T-helper 1 cell (primary cell): ENCODE measurements around the gene MEIOB.
"Not testable (repeated sequence)": the region's sequence is repeated elsewhere in the genome, so short reads cannot be mapped to it uniquely, and the experiment has no call there.

Source experiments
- DNase-seq, 5 donors: peaks; one replicate each; pipeline ENCODE4 v3.0.0-alpha.2; 2012 to 2020

MEIOB gene

DNA sequence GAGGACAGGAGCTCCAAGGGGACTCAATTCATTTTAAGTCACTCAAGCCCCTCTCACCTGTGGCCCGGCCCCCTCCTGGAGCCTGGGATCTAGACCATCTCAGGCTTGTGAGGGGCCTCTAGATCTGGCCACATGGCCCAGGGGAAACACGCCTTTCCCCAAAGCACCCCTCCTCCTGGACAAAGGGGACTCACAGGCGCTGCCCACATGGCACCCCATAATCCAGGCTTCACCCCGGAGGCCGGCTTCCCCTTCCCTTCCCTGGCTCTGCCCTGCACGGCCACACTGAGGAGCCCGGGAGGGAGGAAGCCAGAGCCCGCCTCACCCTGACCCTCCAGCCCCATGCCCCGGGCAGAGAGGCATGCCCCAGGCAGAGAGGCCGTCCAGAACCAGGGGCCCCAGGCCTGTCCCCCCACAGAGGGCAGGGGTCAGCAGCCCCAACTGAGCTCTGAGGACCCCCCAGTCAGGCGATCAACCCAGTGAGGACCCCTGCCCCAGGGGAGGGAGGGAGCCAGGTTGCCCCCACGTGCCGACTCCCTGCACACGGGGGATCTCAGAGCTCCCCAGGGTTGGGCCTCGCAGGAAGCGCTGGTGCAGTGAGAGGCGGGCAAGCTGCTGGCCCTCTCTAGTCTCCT is 35.4 kb upstream of the MEIOB start:
- DNase-seq = no peak

DNA sequence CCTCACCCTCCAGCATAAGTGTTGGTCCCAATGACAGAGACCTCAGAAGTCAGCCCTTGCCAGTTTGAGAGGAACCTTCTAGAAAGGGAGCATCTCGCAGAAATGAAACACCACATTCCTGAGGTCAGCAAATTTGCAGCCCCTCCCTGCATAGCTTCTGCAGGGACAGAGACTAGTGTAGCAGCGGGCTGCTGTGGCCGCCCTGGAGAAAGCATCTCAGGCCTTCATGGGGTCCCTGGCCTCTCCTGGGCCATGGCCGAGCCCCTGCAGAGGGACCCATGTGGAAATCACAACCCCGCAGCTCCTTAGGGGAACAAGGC is 34.8 kb upstream of the MEIOB start:
- DNase-seq = no peak

DNA sequence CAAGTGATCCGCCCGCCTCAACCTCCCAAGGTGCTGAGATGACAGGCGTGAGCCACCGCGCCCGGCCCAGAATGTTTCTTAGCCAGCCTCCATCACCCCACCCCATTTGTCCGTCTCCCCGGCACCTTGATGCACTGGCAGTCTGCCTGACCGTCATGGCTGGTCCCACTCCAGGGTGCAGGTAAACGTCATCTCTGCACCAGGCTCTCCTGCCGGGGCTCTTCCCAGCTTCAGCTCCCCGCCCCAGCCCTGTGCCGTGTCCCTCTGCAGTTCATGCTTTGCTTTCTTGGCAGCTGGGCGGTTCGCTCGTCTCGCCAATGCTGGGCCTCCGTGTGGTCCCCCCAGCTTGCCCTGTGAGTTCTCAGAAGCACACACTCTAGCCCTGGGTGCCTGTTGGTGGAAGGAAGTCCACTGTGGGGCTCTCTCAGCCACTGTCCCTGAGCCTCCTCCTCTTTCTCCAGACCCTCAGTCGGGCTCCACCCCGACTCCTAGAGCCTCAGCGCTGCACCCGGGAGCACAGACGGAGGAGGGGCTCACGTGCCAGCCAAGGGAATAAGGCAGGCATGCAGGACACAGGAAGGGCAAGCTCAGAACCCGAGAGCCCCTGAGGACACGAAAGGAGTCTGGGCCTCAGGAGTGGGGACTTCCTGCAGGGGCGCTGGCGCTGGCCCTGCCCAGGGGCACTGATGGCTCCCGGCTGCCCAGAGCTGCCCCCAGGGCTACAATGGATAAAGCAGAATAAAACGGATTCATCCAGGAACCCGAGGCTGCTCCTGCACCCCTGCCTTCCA is 34.3 kb upstream of the MEIOB start:
- no peak for DNase-seq

DNA sequence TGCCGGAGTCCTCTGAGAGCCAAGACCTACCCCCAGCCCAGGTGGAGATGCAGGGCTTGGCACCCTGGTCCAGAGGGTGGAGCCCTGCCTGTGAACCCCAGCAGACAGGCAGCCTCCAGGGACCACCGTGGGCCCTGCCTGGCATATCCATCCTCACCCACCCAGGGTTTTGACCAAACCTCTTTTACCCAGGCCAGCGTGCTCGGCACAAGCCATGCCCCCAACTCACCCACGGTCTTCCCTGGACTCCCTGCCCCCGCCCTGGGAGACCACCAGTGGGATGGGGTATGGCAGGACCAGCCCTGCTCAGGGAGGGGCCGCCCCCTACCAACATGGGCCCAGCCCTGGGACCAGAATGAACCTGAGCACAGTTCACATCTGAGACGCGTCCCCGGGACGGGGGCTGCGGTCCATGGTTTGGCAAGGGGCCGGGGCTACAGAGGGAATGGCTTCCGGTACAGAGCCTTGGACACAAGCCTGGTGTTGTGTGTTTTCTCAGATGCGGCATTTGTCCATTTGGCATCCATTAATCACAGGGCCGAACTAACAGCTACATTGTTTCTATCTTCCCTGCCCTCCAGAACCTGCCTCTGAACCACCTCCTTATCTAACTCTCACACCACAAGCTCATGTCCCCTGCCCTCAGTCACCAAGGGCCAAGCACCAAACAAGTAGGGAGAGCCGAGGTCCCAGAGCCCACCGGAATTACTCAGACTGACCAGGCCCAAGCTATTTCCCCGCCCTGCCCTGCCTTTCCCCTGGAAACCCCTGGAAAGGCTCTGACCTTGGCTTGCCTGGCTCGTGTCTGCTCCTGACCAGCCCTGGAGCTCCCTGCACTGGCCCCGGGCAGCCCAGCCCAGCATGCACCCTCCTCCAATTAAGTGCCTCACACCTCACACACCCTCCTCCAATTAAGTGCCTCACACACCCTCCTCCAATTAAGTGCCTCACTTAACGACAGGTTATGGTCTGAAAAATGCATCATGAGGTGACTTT is 32.2 kb upstream of the MEIOB start:
- no peak for DNase-seq

DNA sequence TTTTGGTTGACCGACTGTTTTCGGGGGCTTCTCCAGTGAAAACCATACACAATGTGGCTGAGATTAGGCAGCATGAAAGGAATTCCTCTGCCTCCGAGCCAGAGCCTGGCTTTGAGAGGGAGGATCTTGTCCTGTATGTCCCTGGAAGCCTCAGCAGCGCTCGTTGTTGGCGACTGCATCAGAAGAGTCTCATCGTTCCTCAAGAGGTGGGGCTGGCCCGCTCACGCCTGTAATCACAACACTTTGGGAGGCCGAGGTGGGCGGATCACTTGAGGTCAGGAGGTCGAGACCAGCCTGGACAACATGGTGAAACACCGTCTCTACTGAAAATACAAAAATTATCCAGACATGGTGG is 31.2 kb upstream of the MEIOB start:
- no peak for DNase-seq

DNA sequence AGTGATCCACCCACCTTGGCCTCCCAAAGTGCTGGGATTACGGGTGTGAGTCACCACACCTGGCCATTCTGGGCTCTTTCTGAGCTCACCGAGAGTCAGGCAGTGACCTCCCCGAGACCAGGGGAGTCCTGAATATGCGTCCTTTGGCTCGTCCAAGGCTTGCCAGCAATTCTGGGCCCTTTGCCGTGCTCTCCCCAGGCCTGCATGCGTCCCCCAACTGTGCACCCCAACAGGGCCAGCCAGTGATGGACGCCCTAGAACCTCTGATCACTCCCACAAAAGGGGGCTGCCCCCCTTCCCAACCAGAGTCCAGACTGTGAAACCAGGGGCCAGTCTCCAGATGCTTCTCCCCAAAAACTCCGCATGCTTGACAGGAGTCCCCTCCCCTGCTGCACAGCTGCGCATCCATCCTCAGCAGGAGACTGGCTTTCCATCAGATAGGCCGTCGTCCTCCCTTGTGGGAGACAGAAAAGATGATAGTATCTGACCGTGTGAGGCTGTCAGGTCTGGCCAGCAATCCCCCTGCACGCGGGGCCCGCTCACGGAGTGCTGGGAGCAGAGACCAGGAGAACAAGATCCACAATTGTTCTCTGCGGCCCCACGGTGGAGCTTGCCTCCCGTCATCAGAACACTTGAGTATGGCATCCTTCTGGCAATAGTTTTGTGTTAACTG is 30.7 kb upstream of the MEIOB start:
- no peak for DNase-seq

DNA sequence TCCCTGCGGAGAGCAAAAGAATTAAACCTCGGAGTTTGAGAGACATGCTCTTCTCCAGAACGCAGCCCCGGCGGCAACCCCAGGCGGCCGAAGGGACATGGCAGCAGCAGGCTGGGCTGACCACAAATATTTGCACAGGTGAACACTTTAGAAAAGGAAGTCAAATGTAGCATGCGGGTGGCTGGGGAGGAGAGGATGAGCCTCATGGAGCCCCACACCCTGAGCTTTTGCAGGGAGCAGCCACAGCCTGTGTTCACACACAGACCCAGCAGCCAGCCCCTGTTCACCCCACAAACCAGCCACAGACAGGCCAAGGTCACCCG is 28.4 kb upstream of the MEIOB start:
- DNase-seq = no peak

DNA sequence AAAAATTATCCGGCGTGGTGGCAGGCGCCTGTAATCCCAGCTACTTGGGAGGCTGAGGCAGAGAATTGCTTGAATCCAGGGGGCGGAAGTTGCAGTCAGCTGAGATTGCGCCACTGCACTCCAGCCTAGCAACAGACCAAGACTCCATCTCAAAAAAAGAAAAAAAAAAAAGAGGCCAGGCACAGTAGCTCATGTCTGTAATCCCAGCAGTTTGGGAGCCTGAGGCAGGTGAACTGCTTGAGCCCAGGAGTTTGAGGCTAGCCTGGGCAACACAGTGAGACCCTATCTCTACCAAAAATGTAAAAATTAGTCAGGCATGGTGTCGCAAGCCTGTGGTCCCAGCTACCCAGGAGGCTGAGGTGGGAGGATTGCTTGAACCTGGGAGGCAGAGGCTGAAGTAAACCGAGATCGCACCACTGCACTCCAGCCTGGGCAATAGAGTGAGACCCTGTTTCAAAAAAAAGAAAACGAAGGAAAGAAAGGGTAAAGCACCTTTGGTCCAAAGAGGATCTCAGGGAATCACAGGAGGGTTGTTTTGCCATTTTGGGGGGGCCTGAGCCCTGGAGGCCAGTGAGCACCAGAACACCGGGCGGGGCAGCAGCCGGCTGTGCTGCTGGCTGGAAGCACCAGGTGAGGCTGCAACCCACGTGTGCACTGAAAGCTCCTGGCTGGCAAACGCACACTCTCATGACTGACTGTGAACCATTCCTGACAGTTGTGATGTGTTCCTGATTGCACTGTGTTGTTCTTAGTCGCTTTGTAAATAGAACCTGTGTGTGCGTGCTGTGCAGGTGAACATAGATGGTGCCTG is 27.9 kb upstream of the MEIOB start:
- DNase-seq = no peak

DNA sequence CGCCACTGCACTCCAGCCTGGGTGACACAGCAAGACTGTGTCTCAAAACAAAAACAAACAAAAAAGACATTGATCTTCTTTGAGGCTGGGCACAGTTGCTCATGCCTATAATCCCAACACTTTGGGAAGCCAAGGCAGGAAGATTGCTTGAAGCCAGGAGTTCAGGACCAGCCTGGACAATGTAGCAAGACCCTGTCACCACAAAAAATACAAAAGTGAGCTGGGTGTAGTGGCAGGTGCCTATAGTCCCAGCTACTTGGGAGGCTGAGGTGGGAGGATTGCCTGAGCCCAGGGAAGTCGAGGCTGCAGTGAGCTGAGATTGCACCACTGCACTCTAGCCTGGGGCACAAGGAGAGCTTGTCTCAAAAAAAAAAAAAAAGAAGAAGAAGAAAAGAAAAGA is 25.7 kb upstream of the MEIOB start:
- not testable (repeated sequence) for DNase-seq

DNA sequence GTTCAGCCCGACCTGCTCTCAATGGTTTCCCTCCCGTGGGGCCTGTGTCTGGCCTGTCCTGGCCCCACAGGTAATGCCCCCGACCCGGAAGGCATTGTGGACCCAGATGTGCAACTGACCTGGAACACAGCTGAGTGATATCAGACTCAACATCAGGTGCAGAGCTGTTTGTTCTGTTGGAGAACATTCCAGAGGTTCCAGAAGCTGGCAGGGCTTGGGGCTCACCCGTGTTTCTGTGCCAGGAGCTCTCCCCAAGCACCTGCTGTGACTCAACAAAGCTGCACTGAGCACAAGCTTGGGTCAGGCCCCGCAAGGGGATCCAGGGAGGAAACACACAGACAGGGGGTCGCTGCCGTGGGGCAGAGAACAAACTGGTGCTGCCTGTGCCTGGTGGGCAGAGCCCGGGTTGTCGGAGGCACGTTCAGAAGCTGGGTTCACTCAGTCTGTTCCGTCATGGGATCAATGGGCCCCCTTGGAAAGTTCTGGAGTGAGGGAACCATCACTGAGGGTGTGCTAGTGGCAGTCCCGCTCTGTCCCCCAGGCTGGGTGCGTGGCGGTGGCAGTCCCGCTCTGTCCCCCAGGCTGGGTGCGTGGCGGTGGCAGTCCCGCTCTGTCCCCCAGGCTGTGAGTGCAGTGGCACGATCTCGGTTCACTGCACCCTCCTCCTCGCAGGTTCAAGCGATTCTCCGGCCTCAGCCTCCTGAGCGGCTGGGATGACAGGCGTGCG is 24.1 kb upstream of the MEIOB start:
- no peak for DNase-seq

DNA sequence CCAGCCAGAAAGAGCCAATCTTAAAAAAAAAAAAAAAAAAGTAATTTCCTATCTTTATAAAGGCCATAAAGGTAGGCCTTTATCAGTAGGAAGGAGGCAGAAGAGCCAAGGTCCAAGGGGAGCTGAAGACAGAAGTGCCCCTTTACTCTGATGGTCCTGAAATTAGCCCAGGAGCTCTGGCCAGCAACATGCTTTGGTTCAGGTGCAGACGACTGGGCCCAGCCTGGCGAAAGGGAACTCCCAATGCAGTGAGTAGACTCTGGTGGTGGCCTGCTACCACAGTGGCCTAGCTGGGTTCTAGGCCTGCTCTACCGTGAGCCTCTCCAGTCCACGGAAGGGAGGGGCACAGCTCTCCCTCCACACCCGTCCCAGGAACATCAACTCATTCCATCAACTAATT is 23.1 kb upstream of the MEIOB start:
- no peak for DNase-seq

DNA sequence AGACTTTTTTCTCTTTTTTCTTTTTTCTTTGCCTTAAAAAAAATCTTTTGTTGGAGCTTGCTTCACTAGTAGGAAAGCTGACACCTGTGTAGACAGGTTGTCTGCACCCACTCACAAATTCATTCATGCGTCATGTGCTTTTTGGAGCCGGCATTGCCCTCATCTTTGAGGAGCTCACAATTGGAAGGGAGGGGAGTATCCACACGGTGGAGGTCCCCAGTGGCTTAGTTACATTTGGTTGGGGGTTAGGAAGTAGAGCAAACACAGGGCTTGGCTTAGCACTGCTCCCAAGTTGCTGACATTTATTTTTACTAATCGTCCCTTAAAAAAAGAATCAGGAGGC is 18.7 kb upstream of the MEIOB start:
- DNase-seq = no peak

DNA sequence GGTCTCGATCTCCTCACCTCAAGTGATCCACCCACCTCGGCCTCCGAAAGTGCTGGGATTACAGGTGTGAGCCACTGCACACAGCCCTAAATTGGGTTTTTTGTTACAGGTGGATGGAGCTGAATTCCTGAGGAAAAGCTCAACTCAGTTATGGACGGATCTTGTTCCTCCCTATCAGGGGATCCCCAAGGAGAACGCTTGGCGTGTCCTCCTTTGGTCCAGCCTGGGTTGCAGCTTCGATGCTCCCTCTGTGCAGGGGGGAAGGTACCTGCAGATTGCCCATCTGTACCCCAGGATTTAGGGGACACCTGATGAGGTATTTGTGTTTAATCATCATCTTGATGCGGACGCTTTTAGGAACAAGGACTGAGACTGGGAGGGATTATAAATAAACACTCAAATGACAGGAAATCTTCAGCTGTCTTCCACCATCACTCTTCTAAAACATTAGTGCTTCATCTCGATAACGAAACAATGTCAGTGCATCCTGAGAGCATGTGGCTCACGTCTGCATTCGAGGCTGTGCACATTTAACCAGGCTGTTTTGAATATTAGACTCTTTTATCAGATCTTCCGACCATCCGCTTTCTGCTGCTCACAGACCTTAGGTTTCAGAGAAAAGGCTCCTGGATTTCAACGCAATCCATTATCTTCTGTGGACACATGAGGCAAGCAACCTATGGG is 18.2 kb upstream of the MEIOB start:
- no peak for DNase-seq

DNA sequence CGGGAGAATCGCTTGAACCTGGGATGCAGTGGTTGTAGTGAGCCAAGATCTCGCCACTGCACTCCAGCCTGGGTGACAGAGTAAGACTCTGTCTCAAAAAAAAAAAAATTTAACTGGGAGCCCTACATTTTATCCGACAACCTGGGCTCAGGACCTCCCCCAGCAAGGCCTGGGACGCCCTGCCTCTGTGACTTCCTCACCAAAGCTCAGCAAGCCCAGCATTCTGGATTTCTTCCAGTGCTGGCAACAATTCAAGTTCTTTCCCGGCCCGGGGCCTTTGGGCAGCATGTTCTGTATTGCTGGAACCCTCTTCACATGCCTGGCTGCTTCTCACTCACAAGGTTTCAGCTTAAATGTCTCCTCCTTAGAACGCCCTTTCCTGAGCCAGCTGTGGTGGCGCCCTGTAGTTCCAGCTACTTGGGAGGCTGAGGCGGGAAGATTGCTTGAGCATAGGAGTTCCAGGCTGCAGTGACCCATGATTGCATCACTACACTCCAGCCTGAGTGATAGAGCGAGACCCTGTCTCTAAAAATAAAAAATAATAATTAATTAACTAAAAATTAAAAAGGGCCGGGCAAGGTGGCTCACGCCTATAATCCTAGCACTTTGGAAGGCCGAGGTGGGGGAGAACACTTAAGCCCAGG is 15.9 kb upstream of the MEIOB start:
- no peak for DNase-seq

DNA sequence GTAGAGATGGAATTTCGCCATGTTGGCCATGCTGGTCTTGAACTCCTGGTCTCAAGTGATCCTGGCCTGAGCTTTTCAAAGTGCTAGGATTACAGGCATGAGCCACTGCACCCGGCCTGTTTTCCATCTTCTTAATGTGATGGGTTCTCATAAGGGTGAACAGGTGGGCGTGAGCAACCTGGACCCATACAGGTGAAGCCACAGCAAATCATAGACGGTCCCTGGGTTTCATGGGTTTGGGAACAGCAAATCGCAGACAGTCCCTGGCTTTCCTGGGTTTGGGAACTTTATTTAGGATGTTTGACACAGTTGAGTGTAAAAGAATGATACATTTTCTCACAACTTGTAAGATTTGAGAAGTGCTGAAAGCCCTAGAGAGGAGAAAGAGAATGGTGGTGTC is 12.9 kb upstream of the MEIOB start:
- DNase-seq = no peak

DNA sequence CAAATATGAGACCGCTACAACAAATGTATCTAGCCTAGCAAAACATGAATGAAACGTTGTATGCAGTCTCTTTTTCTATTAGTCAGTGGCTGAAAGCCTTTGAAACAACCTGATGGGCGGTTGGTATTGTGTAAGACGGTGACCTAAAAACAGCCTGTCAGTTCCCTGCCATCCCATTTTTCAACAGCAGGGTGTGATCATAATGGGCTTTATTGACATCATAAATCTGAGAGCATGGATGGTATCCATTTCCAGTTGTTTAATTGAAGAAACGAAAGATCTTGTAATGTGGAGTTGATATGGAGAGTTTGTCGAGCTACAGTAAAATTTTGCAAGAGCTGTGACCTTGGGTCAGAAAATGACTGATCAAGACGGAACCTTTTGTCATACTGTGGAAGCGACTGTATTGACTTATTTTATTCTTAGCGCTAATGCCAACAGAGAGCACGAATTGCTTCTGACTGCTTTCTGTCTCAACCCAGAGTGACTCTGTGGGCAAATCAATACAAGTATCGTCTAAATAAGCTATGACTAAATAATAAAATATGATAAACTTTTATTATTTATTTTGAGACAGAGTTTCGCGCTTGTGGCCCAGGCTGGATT is 12.3 kb upstream of the MEIOB start:
- no peak for DNase-seq

DNA sequence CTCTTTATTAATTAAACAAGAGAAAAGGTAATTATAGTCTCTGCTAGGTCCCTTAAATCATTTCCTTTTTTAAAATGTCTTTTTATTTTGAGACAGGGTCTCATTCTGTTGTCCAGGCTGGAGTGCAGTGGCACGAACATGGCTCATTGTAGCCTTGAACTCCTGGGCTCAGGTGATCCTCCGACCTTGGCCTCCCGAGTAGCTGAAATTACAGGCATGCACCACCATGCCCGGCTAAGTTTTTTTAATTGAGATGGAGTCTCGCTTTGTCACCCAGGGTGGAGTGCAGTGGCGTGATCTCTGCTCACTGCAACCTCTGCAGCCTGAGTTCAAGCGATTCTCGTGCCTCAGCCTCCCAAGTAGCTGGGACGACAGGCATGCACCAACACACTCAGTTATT is 9.2 kb upstream of the MEIOB start:
- not testable (repeated sequence) for DNase-seq

DNA sequence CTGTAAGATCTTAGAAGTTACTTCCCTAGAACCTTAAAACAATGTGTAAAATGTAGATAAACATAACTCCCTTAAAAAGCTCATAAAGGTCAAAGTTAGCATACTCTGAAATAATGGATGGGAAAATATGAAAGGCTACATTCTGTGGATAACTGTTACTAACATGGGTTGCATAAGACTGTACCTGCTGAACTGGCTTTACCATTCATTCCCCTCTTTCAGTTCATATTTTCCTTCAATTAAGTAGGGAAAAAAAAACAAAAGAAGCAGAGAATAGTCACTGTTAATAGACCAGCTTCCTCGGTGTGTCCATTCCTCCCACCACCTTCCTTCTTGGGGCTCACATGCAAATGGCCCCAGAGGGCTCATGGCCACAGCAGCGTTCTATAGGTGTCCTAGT is 7.5 kb upstream of the MEIOB start:
- no peak for DNase-seq

DNA sequence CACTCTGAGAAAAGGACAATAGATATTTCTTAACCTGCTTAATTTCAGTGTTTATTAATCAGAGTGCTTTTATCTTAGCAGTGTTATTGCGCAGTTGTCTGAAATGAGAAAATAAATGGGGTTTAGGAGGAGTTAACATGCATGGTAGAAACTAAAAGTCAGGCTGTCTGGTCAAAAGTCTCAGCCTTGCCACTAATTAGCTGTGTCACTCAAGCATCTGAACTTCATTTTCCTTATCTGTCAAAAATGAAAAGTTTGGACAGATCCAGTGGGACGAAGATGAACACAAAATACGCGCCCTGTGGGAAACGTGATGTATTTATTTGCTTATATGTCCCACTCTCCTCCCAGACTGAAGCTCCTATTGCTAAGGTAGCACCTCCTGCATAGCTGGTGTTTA is 6.3 kb upstream of the MEIOB start:
- DNase-seq = no peak

DNA sequence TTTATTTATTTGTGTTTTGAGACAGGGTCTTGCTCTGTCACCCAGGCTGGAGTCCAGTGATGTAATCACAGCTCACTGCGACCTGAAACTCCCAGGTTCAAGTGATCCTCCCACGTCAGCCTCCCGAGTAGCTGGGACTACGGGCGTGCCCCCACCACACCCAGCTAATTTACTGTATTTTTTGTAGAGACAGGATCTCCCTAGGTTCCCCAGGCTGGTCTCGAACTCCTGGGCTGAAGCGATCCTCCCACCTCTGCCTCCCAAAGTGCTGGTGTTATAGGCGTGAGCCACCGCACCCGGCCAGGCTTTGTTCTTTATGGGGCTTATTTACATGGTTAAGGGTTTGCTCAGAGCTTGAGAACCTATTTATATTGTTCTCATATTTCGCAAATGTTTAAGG is 5.8 kb upstream of the MEIOB start:
- no peak for DNase-seq
